ENCODE results near the gene MTREX. TPM values are rescaled to one million over a fixed set of nuclear protein-coding genes. Genes with fewer than 3 reads are reported as not detected.

The MTREX gene
- total and polyA plus RNA-seq, 3 donors from 2014 or later, result 33.7 to 126 (median 108) TPM

DNA sequence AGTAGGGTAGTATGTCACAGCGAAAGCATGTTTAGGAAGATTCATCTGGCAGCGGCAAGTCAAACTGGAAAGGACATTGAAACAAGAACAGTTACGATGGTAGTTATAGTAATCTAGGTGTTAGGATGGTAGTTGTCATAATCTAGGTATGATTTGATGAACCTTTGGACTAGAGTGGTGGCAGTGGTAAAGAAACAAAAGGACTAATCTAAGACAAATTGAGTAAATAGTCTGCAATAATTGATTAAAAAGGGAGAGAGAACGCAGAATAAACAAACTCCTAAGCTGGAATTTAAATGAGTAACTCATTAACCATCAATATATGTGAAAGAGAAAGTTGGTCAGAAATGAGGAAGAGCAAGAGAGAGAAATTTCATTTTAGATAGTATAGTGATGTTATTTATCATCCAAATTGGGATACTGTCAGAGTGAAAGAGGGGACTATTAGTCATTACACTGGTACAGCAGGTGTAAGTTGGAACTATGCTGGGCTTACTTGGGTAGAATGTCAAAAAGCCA is 56.8 kb downstream of the MTREX start:
- H3K36me3 ChIP-seq (ENCODE audit: low read depth, missing control alignments), result no peaks in the 10 kb centered on the region
- intact Hi-C loops (cut with DNase I; ENCODE audit: low total_unique reads), result no loop called here

DNA sequence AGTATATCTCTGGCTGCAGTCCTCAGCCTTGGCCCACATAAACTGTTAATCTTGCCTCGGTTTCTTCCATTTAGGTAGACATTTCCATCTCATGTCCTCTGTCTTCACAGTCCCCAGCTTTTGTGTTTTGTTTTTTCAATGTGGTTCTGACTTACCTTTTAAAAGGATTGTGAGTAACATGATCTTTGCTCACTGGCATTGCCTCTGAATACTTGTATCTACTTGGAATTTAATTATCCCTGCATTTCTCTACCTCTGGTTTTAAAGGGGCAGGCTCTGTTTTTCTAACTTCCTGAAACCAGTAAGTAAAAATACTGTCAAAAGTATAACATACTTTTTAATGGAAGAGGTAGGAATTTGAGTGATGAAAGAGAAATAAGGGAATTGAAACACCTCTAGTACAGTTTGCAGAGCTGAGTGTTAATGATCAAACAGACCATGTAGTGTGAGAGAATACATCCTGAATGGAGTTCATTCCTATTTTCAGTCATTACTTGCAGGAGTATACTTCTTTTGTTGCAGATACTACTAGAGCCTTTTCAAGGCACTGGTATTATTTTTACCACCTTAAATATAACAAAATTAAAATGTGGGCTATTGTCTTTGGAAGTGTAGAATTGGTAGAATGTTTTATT is 62.6 kb downstream of the MTREX start:
- intact Hi-C loops (cut with DNase I; ENCODE audit: low total_unique reads), result no loop called here
- Histone ChIP-seq H3K4me1 (no peaks in the 10 kb centered on the region), H3K27ac (no peak overlapping the region), H3K9me3 (no peaks in the 10 kb centered on the region), H3K36me3 (ENCODE audit: low read depth, missing control alignments) (no peaks in the 10 kb centered on the region), H3K4me3 (no peak overlapping the region), H3K27me3 (no peaks in the 10 kb centered on the region)
- WGBS, 2 donors, result 88 to 96% methylated on average over 1 of the region's 1 CpG
- no peak for TF ChIP-seq POLR2A (IDR thresholded peaks at IDR 0.05)
- TF ChIP-seq, protein P1, sequence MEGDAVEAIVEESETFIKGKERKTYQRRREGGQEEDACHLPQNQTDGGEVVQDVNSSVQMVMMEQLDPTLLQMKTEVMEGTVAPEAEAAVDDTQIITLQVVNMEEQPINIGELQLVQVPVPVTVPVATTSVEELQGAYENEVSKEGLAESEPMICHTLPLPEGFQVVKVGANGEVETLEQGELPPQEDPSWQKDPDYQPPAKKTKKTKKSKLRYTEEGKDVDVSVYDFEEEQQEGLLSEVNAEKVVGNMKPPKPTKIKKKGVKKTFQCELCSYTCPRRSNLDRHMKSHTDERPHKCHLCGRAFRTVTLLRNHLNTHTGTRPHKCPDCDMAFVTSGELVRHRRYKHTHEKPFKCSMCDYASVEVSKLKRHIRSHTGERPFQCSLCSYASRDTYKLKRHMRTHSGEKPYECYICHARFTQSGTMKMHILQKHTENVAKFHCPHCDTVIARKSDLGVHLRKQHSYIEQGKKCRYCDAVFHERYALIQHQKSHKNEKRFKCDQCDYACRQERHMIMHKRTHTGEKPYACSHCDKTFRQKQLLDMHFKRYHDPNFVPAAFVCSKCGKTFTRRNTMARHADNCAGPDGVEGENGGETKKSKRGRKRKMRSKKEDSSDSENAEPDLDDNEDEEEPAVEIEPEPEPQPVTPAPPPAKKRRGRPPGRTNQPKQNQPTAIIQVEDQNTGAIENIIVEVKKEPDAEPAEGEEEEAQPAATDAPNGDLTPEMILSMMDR (IDR thresholded peaks at IDR 0.05), result no peak
- no peak for DNase-seq

More for the DNA sequence above, 56.8 kb downstream of the MTREX start:
- 94 to 97% methylated on average over 4 of the region's 4 CpGs for WGBS, 2 donors
- TF ChIP-seq, protein P1 (IDR thresholded peaks at IDR 0.05), result no peak
- TF ChIP-seq POLR2A (IDR thresholded peaks at IDR 0.05), result no peak
- H3K4me1 ChIP-seq, result no peaks in the 10 kb centered on the region
- no peaks in the 10 kb centered on the region for H3K27me3 ChIP-seq
- H3K4me3 ChIP-seq, result no peak overlapping the region
- H3K27ac ChIP-seq, result no peak overlapping the region
- DNase-seq, result no peak
- no peaks in the 10 kb centered on the region for H3K9me3 ChIP-seq

DNA sequence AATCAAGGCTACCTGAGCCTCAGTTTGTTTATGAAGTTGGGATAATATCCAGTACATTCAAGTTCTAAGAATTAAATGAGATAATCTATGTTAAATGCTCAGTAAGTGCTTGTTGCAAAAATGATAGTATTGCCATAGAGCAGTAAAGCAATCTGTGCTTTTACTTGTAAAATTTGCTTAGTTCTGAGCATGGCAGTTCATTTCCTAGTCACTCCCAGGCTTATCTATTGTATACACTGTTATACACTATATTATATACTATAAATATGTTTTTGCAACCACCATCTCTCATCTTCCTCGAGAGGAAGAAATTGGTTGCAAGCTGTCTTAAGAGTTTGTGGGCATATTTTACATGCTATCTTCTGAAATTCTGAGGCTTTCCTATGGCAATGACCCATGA is 63.4 kb downstream of the MTREX start:
- WGBS, 2 donors, result 86 to 97% methylated on average over 1 of the region's 1 CpG
- no peak overlapping the region for H3K4me3 ChIP-seq
- no peaks in the 10 kb centered on the region for H3K9me3 ChIP-seq
- DNase-seq, result no peak
- no peak for TF ChIP-seq POLR2A (IDR thresholded peaks at IDR 0.05)
- TF ChIP-seq, protein P1 (IDR thresholded peaks at IDR 0.05), result no peak
- intact Hi-C loops (cut with DNase I; ENCODE audit: low total_unique reads), result no loop called here
- H3K27ac ChIP-seq, result no peak overlapping the region
- H3K27me3 ChIP-seq, result no peaks in the 10 kb centered on the region
- H3K36me3 ChIP-seq (ENCODE audit: low read depth, missing control alignments), result no peaks in the 10 kb centered on the region
- H3K4me1 ChIP-seq, result no peaks in the 10 kb centered on the region

DNA sequence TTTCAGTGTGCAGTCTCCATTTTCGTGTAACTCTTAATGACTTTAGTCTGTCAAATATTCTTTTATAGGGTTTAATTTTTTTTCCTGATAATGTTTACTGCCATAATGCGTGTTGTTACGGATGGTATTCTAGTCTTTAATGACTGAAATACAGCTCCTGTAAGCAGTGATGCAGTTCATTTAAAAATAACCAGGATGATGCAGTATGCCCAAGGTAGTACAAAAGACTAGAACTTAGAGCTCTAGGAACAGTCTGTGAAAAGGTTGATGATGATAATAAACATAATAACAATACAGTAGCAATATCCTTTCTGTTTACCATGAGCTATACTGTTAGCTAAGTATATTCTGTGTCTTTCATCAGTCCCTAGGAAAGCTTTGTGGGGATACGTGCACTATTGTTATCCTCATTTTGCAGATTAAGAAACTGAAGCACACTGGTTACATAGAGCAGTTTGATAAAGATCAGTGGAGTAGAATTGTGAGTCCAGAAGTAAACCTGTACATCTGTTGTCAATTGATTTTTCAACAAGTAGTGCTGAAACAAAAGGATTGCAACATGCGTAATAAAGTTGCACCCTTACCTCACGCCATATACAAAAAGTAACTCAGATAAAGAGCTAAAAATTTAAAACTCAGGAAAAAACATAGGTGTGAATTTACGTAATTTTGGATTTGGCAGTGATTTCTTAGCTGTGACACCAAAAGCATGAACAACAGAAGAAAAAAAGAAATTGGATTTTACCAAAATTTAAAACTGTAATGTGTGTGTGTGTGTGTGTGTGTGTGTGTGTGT is 64.5 kb downstream of the MTREX start:
- no peak for DNase-seq
- no peaks in the 10 kb centered on the region for H3K27me3 ChIP-seq
- no peaks in the 10 kb centered on the region for H3K36me3 ChIP-seq (ENCODE audit: low read depth, missing control alignments)
- H3K9me3 ChIP-seq, result no peaks in the 10 kb centered on the region
- H3K4me1 ChIP-seq, result no peaks in the 10 kb centered on the region
- TF ChIP-seq, protein P1 (IDR thresholded peaks at IDR 0.05), result no peak
- no peak for TF ChIP-seq POLR2A (IDR thresholded peaks at IDR 0.05)
- intact Hi-C loops (cut with DNase I; ENCODE audit: low total_unique reads), result no loop called here
- no peak overlapping the region for H3K4me3 ChIP-seq
- no peak overlapping the region for H3K27ac ChIP-seq
- WGBS, 2 donors, result 95% methylated on average over 7 of the region's 7 CpGs

All from testis (tissue), 3 donors.